GM12875 (cell line): ENCODE results near the gene TRAF5.

ENCODE experiments used
- H3K4me3 ChIP-seq: one replicate; pipeline ENCODE4 v1.5.1; 2011; ENCODE audit warnings: low read depth, low read length, control low read depth
- TF ChIP-seq, protein P1 (sequence below): IDR thresholded peaks from 2 replicates; pipeline ENCODE4 v1.5.1; 2011; ENCODE audit warnings: low read depth, mild to moderate bottlenecking, control low read depth, inconsistent platforms, low read length, moderate library complexity, borderline replicate concordance; ENCODE audit not compliant: insufficient read depth

The TRAF5 gene

DNA sequence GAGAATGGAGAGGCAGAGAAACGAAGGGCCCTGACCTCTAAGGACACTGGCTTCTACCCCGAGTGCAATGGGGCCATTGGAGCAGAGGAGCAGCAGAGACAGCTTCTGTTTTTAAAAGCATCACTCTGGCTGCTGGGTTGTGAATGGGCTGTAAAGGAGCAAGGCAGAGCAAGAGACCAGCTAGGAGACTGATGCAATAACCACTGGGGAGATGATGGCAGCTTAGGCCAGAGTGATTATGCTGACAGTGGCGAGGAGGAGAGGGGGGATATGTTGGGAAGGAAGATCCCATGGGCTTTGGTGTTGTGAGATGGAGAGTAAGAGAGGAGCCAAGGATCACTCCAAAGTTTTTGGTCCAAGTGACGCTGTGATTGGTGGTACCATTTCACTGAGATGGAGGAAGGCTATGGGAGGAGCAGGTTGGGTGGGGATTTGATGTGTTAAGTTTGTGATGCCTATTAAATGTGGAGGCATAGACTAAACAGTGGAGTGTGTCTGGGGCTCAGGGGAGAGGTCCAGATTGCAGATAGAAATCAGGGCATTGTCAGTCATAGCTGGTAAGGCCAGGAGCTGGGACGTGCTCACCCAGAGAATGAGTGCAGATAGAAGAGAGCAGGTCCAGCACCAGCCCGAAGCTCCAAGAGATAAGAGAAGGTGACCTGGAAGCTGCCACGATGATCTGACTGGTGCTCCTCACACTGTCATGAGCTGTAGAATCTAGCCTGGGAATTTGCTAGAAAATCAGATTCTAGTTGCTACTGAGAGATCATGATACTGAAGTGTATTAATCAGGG, 11.0 kb downstream of the TRAF5 start:
- TF ChIP-seq, protein P1, sequence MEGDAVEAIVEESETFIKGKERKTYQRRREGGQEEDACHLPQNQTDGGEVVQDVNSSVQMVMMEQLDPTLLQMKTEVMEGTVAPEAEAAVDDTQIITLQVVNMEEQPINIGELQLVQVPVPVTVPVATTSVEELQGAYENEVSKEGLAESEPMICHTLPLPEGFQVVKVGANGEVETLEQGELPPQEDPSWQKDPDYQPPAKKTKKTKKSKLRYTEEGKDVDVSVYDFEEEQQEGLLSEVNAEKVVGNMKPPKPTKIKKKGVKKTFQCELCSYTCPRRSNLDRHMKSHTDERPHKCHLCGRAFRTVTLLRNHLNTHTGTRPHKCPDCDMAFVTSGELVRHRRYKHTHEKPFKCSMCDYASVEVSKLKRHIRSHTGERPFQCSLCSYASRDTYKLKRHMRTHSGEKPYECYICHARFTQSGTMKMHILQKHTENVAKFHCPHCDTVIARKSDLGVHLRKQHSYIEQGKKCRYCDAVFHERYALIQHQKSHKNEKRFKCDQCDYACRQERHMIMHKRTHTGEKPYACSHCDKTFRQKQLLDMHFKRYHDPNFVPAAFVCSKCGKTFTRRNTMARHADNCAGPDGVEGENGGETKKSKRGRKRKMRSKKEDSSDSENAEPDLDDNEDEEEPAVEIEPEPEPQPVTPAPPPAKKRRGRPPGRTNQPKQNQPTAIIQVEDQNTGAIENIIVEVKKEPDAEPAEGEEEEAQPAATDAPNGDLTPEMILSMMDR, result no peak
- H3K4me3 ChIP-seq, result no peak overlapping the region

DNA sequence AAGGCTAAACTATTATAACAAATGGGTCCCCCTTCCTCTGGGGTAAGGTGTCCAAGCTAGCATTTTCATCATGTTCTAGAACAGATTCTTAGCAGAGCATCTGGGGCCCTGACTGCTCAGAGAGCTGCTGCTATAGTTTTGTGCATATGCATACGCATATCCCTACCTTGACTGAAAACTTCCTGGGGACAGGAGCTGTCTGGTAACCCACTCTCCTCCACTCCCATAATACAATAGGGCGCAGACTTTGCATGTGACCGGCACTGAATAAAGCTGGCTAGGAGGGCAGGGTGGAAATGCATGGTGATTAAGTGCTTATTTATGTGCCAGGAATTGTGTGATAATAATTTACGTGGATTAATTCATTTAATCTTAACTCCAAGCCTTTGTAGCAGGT, 11.6 kb downstream of the TRAF5 start:
- TF ChIP-seq, protein P1, result no peak
- H3K4me3 ChIP-seq, result no peak overlapping the region

DNA sequence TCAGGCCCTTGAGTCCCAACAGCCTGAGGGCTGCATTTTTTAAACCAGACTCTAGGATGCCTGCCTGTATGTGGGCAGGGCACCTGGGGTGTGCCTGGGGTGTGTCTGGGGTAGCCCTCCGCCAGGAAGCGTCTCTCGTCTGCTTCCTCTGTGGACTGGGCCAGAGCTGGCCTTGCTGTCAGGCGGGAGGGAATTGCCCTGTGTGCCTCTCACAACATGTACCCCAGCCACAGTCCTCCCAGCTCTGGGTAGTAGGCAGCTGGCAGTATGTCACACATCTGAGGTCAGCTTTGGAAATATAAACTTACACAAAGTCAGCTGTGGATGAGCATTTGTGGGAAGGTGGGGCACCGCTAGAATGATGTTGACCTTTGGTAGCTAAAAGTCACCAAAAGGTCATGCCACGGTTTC, 13.0 kb downstream of the TRAF5 start:
- no peak overlapping the region for H3K4me3 ChIP-seq
- TF ChIP-seq, protein P1, result no peak

DNA sequence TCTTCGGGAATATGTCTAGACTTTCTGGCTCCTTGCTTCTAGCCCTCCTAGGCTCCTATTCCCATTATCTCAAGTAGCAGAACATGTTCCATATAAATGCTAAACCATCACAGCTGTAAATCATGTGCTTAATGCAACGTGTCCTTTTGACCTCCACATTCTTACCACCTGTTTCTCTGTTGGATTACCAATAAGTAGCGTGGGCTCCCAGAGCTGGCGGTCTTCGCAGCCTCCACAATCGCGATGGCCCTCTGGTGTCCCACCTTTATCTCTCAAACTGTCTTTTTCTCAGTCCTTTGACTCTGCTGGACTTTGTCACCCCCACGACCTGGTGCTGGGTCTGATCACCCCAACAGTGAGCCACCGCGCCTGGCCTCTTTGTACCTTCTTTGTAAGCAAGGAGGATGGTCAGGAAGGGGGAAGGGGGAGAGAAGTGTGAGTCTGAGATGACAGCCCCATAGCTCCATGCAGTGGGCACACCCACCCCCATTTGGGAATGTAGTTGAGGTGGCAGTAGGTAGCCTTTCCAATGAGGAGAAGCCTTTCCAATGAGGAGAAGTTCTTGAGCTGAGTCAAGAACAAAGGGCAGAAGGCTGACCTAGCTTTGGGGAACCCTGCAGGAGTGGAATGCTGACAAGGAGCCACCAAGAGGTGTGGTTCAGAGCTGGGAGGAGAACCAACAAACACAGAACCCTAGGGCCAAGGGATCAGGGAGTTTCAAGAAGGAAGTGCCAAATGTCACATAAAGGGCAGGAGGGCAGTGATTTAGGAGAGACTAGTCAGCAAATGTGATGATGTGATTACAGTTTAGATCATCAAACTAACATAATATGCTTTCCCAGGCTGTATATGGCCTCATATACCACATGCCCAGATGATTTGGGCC, 14.2 kb downstream of the TRAF5 start:
- H3K4me3 ChIP-seq, result no peak overlapping the region
- TF ChIP-seq, protein P1, result no peak

DNA sequence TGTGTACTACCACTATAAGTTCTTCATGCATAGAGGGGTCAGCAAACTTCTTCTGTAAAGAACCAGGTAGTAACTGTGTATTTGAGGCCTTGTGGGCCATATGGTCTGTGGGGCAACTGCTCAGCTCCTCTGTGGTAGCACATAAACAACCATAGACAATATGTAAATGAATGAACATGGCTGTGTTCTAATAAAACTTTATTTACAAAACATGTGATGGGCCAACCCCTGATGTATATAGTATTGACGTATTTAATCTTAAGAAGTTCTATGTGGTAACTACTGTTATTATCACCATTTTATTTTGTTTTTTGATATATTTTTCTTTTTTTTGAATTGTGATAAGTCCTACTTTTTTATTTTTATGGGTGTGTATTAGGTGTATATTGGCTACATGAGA, 15.4 kb downstream of the TRAF5 start:
- TF ChIP-seq, protein P1, result no peak
- no peak overlapping the region for H3K4me3 ChIP-seq

DNA sequence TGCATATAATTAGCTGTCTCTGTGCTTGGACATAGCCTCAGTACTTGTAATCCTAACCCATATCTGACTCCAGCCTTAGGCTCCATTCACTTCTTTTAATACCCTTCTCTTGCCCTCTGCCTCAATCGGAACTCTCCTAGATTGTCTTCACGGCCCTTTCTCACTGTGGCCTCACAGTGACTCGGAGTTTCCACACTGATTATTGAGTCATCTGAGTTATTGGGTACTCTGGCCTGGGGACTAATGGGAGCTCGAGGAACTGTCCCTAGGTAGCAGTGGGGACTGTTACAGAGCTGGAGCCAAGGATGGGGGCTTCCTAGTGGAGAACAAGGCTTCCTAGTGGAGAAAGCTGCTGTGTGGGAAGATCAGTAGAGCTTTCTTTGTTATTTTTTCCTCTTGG, 17.0 kb downstream of the TRAF5 start:
- no peak overlapping the region for H3K4me3 ChIP-seq
- TF ChIP-seq, protein P1, result no peak
